ENCODE results near the gene RAB38. TPM values are rescaled to one million over a fixed set of nuclear protein-coding genes. Genes with fewer than 3 reads are reported as not detected.

Gene RAB38
- total and polyA plus RNA-seq, 8 donors = 1.0 to 9.0 (median 2.9) TPM; not detected in 1

GRCh38 chr11:88101881-88102597 lies 73.2 kb downstream of the RAB38 start:
- DNase-seq = no peak
- Histone ChIP-seq H3K36me3 (no peaks in the 10 kb centered on the region), H3K9me3 (no peaks in the 10 kb centered on the region), H3K4me1 (peaks cover 0 to 17% (median 6%) of the 10 kb centered on the region in 4 donors), H3K27me3 (no peaks in the 10 kb centered on the region), H3K27ac (no peak overlapping the region), H3K4me3 (no peak overlapping the region)
- 72 to 85% (median 81%) methylated on average over 3 of the region's 3 CpGs for WGBS, 5 donors
- intact Hi-C loops (cut with DNase I; ENCODE audit: low total_unique reads) = no loop called here
- no peak for TF ChIP-seq POLR2A (IDR thresholded peaks at IDR 0.05)
- no peak for TF ChIP-seq EP300 (IDR thresholded peaks at IDR 0.05)
- no peak for TF ChIP-seq POLR2AphosphoS5 (IDR thresholded peaks at IDR 0.05)
- no peak for TF ChIP-seq CTCF (IDR thresholded peaks at IDR 0.05)

DNA sequence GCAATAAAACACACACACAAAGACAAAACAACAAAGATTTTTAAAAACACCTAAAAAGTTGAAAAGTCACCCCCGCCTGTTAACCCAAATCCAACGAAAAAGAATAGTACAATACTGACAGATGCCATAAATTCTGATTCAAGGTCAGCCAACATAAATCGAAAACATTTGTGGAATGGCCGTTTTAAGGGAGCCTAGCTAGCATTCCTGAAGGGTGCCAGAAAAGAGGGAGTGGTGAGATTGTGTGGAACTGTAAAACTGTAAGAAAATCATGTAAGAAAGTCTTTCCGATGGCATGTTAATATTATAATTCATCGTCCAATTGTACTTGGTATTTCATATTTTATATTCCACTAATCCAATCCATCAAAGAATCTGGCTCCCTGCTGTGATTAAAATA lies 75.1 kb downstream of the RAB38 start:
- TF ChIP-seq POLR2AphosphoS5 (IDR thresholded peaks at IDR 0.05) (no peak), POLR2A (IDR thresholded peaks at IDR 0.05) (no peak), EP300 (IDR thresholded peaks at IDR 0.05) (no peak), CTCF (IDR thresholded peaks at IDR 0.05) (no peak)
- DNase-seq = no peak
- WGBS, 5 donors = 72 to 87% (median 80%) methylated on average over 6 of the region's 6 CpGs

GRCh38 chr11:88098289-88098688 lies 77.0 kb downstream of the RAB38 start:
- Histone ChIP-seq H3K4me3 (no peak overlapping the region), H3K36me3 (no peaks in the 10 kb centered on the region), H3K27me3 (no peaks in the 10 kb centered on the region), H3K4me1 (peaks cover 0 to 2% (median 0%) of the 10 kb centered on the region in 4 donors), H3K27ac (no peak overlapping the region), H3K9me3 (no peaks in the 10 kb centered on the region)
- DNase-seq = no peak
- intact Hi-C loops (cut with DNase I; ENCODE audit: low total_unique reads) = no loop called here
- TF ChIP-seq POLR2AphosphoS5 (IDR thresholded peaks at IDR 0.05) = no peak
- TF ChIP-seq EP300 (IDR thresholded peaks at IDR 0.05) = no peak
- TF ChIP-seq CTCF (IDR thresholded peaks at IDR 0.05) = no peak
- TF ChIP-seq POLR2A (IDR thresholded peaks at IDR 0.05) = no peak

More for the DNA sequence above, 75.1 kb downstream of the RAB38 start:
- no peaks in the 10 kb centered on the region for H3K27me3 ChIP-seq
- H3K4me3 ChIP-seq = no peak overlapping the region
- H3K27ac ChIP-seq = no peak overlapping the region
- intact Hi-C loops (cut with DNase I; ENCODE audit: low total_unique reads) = no loop called here
- no peaks in the 10 kb centered on the region for H3K9me3 ChIP-seq
- H3K4me1 ChIP-seq = peaks cover 0 to 17% (median 6%) of the 10 kb centered on the region in 4 donors
- H3K36me3 ChIP-seq = no peaks in the 10 kb centered on the region

- WGBS, 5 donors = 62 to 74% (median 64%) methylated on average over 1 of the region's 1 CpG
- TF ChIP-seq EP300 (IDR thresholded peaks at IDR 0.05) = no peak
- no peak for TF ChIP-seq CTCF (IDR thresholded peaks at IDR 0.05)
- no peak for TF ChIP-seq POLR2AphosphoS5 (IDR thresholded peaks at IDR 0.05)
- no peak for TF ChIP-seq POLR2A (IDR thresholded peaks at IDR 0.05)
Observed at GRCh38 chr11:88089134-88089533, 86.1 kb downstream of the RAB38 start.

More at GRCh38 chr11:88089134-88089533, 86.1 kb downstream of the RAB38 start:
- H3K4me1 ChIP-seq = no peaks in the 10 kb centered on the region
- H3K9me3 ChIP-seq = no peaks in the 10 kb centered on the region
- DNase-seq = no peak
- H3K27me3 ChIP-seq = no peaks in the 10 kb centered on the region
- H3K27ac ChIP-seq = no peak overlapping the region
- no peaks in the 10 kb centered on the region for H3K36me3 ChIP-seq
- no peak overlapping the region for H3K4me3 ChIP-seq
- intact Hi-C loops (cut with DNase I; ENCODE audit: low total_unique reads) = no loop called here
